Prostate gland (tissue), 2 donors: ENCODE results near the gene GSX2.

Experiments
- CTCF ChIP-seq, 4 experiments: fragments of 200-600 bp in 2 of 4; fragments of 450-650 bp in 2 of 4; sonication (generic) in 2 of 4; IDR thresholded peaks; 1 replicate in 3 of 4; 2 replicates in 1 of 4; pipeline ENCODE4 v1.5.1; 2016 to 2019; ENCODE audit warnings: antibody characterized with exemption in 4 of 4, mild to moderate bottlenecking in 2 of 4, moderate library complexity in 2 of 4
- POLR2A ChIP-seq: fragments of 450-650 bp; IDR thresholded peaks from one replicate; pipeline ENCODE4 v1.6.1; 2016; ENCODE audit warnings: antibody characterized with exemption, mild to moderate bottlenecking

GRCh38 chr4:54100595-54101189, 729 bp downstream of the GSX2 start:
- no peak for TF ChIP-seq CTCF (IDR thresholded peaks at IDR 0.05)
- TF ChIP-seq POLR2A = no peak
